GM18498 (cell line): ENCODE measurements around the gene TOM1L2.
A peak's percentile ranks its signal among the peaks of the same experiment; 100 is the strongest.

ENCODE experiments used
- ATAC-seq: cut with Tn5 transposase; IDR thresholded peaks from one replicate; pipeline ENCODE4 v1.9.1; 2021; ENCODE audit warnings: mild to moderate bottlenecking, moderate library complexity; ENCODE audit not compliant: unreplicated experiment

TOM1L2 gene

GRCh38 chr17:17837966-17838962 is 133.9 kb downstream of the TOM1L2 start:
- no peak for ATAC-seq

- ATAC-seq: no peak
These were observed 134.8 kb downstream of the TOM1L2 start for GRCh38 chr17:17837380-17837821.

- peak; percentile 32 for ATAC-seq
These were observed 135.3 kb downstream of the TOM1L2 start, which contains the start of gene SREBF1 for GRCh38 chr17:17836818-17837379. SREBF1 (minus strand) TSS chr17:17836986; CDS start chr17:17836817, 169 bp downstream.

- peak; percentile 74 for ATAC-seq
These were observed 135.9 kb downstream of the TOM1L2 start for GRCh38 chr17:17836250-17836817.

- ATAC-seq: no peak
These were observed 136.6 kb downstream of the TOM1L2 start for GRCh38 chr17:17835415-17836249.

- ATAC-seq: no peak
These were observed 137.2 kb downstream of the TOM1L2 start for GRCh38 chr17:17834974-17835373.

GRCh38 chr17:17833658-17834357 is 138.4 kb downstream of the TOM1L2 start:
- ATAC-seq: no peak

GRCh38 chr17:17832032-17832363 is 140.2 kb downstream of the TOM1L2 start:
- no peak for ATAC-seq

- no peak for ATAC-seq
These were observed 140.8 kb downstream of the TOM1L2 start for GRCh38 chr17:17831208-17832031.

GRCh38 chr17:17830740-17831207 is 141.4 kb downstream of the TOM1L2 start:
- no peak for ATAC-seq

GRCh38 chr17:17830269-17830567 is 142.0 kb downstream of the TOM1L2 start:
- no peak for ATAC-seq

GRCh38 chr17:17827826-17828621 is 144.2 kb downstream of the TOM1L2 start:
- ATAC-seq: no peak

- no peak for ATAC-seq
These were observed 145.0 kb downstream of the TOM1L2 start for GRCh38 chr17:17826942-17827785.

- no peak for ATAC-seq
These were observed 145.9 kb downstream of the TOM1L2 start for GRCh38 chr17:17826342-17826713.

GRCh38 chr17:17824783-17825614 is 147.2 kb downstream of the TOM1L2 start:
- no peak for ATAC-seq

GRCh38 chr17:17824119-17824782 is 147.9 kb downstream of the TOM1L2 start:
- ATAC-seq: peak; percentile 7
